IMR-90 (cell line): Measurements from ENCODE around the gene BDH1. TPM values are rescaled to one million over a fixed set of nuclear protein-coding genes. Genes with fewer than 3 reads are reported as not detected.

Experiments
- ATAC-seq: fragments of 200-7000 bp; cut with Tn5 transposase; 2 replicates; pipeline ENCODE4 v1.9.1; 2020; ENCODE audit warnings: low read depth, mild to moderate bottlenecking, moderate library complexity
- BruUV-seq: library from RNA; stranded (reverse); fragments of 400-500 nt; replicated peaks from 2 replicates; lab custom pipeline; 2021; lab: Mats Ljungman, UMichigan
- CTCF ChIA-PET: fragments of 300-600 bp; formaldehyde crosslinking; extraction: SDS; loops from one replicate; lab custom pipeline; 2021; ENCODE audit warnings: antibody characterized with exemption; lab: Yijun Ruan, JAX
- POLR2A ChIA-PET: fragments of 300-600 bp; sonication (Branson Sonifier 250); formaldehyde crosslinking; loops from one replicate; lab custom pipeline; 2022; ENCODE audit warnings: antibody characterized with exemption; ENCODE audit not compliant: unreplicated experiment; lab: Charles Lee
- DNase-seq: peaks from one replicate; pipeline ENCODE4 v3.0.0; 2013
- H2AFZ ChIP-seq: replicated peaks from 2 replicates; pipeline ENCODE3; 2013; ENCODE audit warnings: low read length, mild to moderate bottlenecking; ENCODE audit not compliant: poor library complexity
- H2AK5ac ChIP-seq: 2 replicates; pipeline ENCODE4 v1.6.1; 2013; ENCODE audit warnings: low read depth, low read length, inconsistent platforms
- H2AK9ac ChIP-seq: replicated peaks from 2 replicates; pipeline ENCODE3; 2013; ENCODE audit warnings: mild to moderate bottlenecking, low read depth, low read length, moderate library complexity; ENCODE audit not compliant: poor library complexity
- H2BK120ac ChIP-seq: 2 replicates; pipeline ENCODE4 v1.6.1; 2013; ENCODE audit warnings: low read depth, low read length, inconsistent platforms
- H2BK15ac ChIP-seq: 3 replicates; pipeline ENCODE4 v1.6.1; 2013; ENCODE audit warnings: low read depth, low read length, inconsistent platforms
- H2BK20ac ChIP-seq: 2 replicates; pipeline ENCODE4 v1.6.1; 2013; ENCODE audit warnings: low read depth, mild to moderate bottlenecking, inconsistent platforms, low read length, moderate library complexity
- H2BK5ac ChIP-seq: 2 replicates; pipeline ENCODE4 v1.6.1; 2013; ENCODE audit warnings: mild to moderate bottlenecking, low read depth, low read length, inconsistent platforms; ENCODE audit not compliant: poor library complexity, severe bottlenecking
- H3K14ac ChIP-seq: replicated peaks from 2 replicates; pipeline ENCODE4 v1.6.1; 2013; ENCODE audit warnings: low read depth, low read length, inconsistent platforms
- H3K18ac ChIP-seq: 2 replicates; pipeline ENCODE4 v1.6.1; 2013; ENCODE audit warnings: low read depth, low read length, control low read depth
- H3K23ac ChIP-seq: 2 replicates; pipeline ENCODE4 v1.6.1; 2013; ENCODE audit warnings: low read depth, low read length, inconsistent platforms
- H3K27ac ChIP-seq: 2 replicates; pipeline ENCODE4 v1.5.1; 2013; ENCODE audit warnings: mild to moderate bottlenecking, control low read depth, low read length; ENCODE audit not compliant: insufficient read depth
- H3K27me3 ChIP-seq: 2 replicates; pipeline ENCODE4 v1.6.1; 2013; ENCODE audit warnings: low read length; ENCODE audit not compliant: control insufficient read depth, insufficient read depth
- H3K36me3 ChIP-seq: 2 replicates; pipeline ENCODE4 v1.6.1; 2013; ENCODE audit warnings: low read length, mixed read lengths; ENCODE audit not compliant: control insufficient read depth, insufficient read depth
- H3K4ac ChIP-seq: 2 replicates; pipeline ENCODE4 v1.6.1; 2013; ENCODE audit warnings: low read depth, low read length, inconsistent platforms
- H3K4me1 ChIP-seq: 2 replicates; pipeline ENCODE4 v1.6.1; 2013; ENCODE audit warnings: low read length, mixed read lengths; ENCODE audit not compliant: control insufficient read depth, insufficient read depth
- H3K4me2 ChIP-seq: 2 replicates; pipeline ENCODE4 v1.6.1; 2013; ENCODE audit warnings: low read depth, mild to moderate bottlenecking, control low read depth, low read length, moderate library complexity
- H3K4me3 ChIP-seq: 2 replicates; pipeline ENCODE4 v1.5.1; 2013; ENCODE audit warnings: low read depth, mild to moderate bottlenecking, control low read depth, low read length, moderate library complexity; ENCODE audit not compliant: insufficient read depth
- H3K56ac ChIP-seq: 2 replicates; pipeline ENCODE4 v1.6.1; 2013; ENCODE audit warnings: low read length, inconsistent platforms; ENCODE audit not compliant: insufficient read depth; ENCODE audit errors: extremely low read depth
- H3K79me1 ChIP-seq, 2 experiments: 2 replicates each; pipeline ENCODE4 v1.6.1; 2013; ENCODE audit warnings: low read length in 2 of 2, inconsistent platforms in 1 of 2, low read depth in 1 of 2
- H3K9ac ChIP-seq: 2 replicates; pipeline ENCODE4 v1.6.1; 2013; ENCODE audit warnings: low read depth, low read length, control low read depth
- H3K9me1 ChIP-seq: 2 replicates; pipeline ENCODE4 v1.6.1; 2013; ENCODE audit warnings: low read length, inconsistent platforms; ENCODE audit not compliant: insufficient read depth
- H3K9me3 ChIP-seq: 2 replicates; pipeline ENCODE4 v1.6.1; 2013; ENCODE audit warnings: low read length; ENCODE audit not compliant: control insufficient read depth, insufficient read depth
- H4K20me1 ChIP-seq: 2 replicates; pipeline ENCODE4 v1.6.1; 2013; ENCODE audit warnings: low read length, inconsistent platforms; ENCODE audit not compliant: insufficient read depth
- H4K5ac ChIP-seq: 2 replicates; pipeline ENCODE4 v1.6.1; 2013; ENCODE audit warnings: mild to moderate bottlenecking, low read depth, low read length, control low read depth
- H4K8ac ChIP-seq, 2 experiments: 2 replicates each; pipeline ENCODE4 v1.6.1; 2013; ENCODE audit warnings: low read depth in 2 of 2, low read length in 2 of 2, control low read depth in 1 of 2, inconsistent platforms in 1 of 2
- H4K91ac ChIP-seq: 2 replicates; pipeline ENCODE4 v1.6.1; 2013; ENCODE audit warnings: low read depth, low read length, inconsistent platforms; ENCODE audit not compliant: insufficient read depth
- CEBPB ChIP-seq: IDR thresholded peaks from 2 replicates; pipeline ENCODE4 v1.6.1; 2012; ENCODE audit warnings: low read depth, low read length, improper control_type of control experiment
- CHD1 ChIP-seq: IDR thresholded peaks from 2 replicates; pipeline ENCODE4 v1.6.1; 2012; ENCODE audit warnings: low read depth, low read length, improper control_type of control experiment
- MAFK ChIP-seq: IDR thresholded peaks from 2 replicates; pipeline ENCODE4 v1.6.1; 2012; ENCODE audit warnings: low read depth, low read length, improper control_type of control experiment
- MAZ ChIP-seq: IDR thresholded peaks from 2 replicates; pipeline ENCODE4 v1.6.1; 2012; ENCODE audit warnings: low read depth, mild to moderate bottlenecking, low read length, improper control_type of control experiment, moderate library complexity, borderline replicate concordance
- NFE2L2 ChIP-seq: fragments of 150-350 bp; IDR thresholded peaks from 2 replicates; pipeline ENCODE4 v1.6.1; 2016; ENCODE audit warnings: low read depth, mild to moderate bottlenecking, low read length
- WGBS, 2 experiments: methylation state at CpG; one replicate each; pipeline versions ENCODE4 v1.1.5 to v1.1.7; 2013; ENCODE audit warnings: missing lambda C conversion rate in 2 of 2; ENCODE audit not compliant: insufficient read length in 1 of 2; ENCODE audit errors: extremely low coverage in 2 of 2; 5-methylcytosine and 5-hydroxymethylcytosine counted together
- dilution Hi-C: fragments of 300-500 bp; cut with HindIII; formaldehyde crosslinking; loops from one replicate; pipeline ENCODE4 v1.14.3; 2018; ENCODE audit warnings: low sequenced_read_pairs; ENCODE audit not compliant: unreplicated experiment
- in situ Hi-C: fragments of 300-500 bp; cut with MboI; formaldehyde crosslinking; loops from 3 replicates; pipeline ENCODE4 v1.14.3; 2019; ENCODE audit warnings: low sequenced_read_pairs, inconsistent platforms, mixed read lengths
- intact Hi-C: fragments of 100-400 bp; cut with micrococcal nuclease; formaldehyde crosslinking; loops from 2 replicates; pipeline ENCODE4 v1.10.0; 2022
- polyA plus RNA-seq, 3 experiments: library from polyadenylated mRNA; depleted of rRNA; stranded (reverse); fragments of >200 nt; gene quantifications; 2 replicates each; pipeline ENCODE4 v1.2.3, GENCODE V29; 2012; ENCODE audit warnings: low replicate concordance in 1 of 3
- total RNA-seq: library from RNA; depleted of rRNA; stranded (reverse); fragments of >200 nt; gene quantifications from 2 replicates; pipeline ENCODE4 v1.2.3, GENCODE V29; 2012
- TF ChIP-seq, protein P1 (sequence below): fragments of 150-350 bp; IDR thresholded peaks from 2 replicates; pipeline ENCODE4 v1.6.1; 2016; ENCODE audit warnings: low read depth, mild to moderate bottlenecking, low read length, moderate library complexity, borderline replicate concordance
- TF ChIP-seq, protein P2 (sequence below): conservative IDR thresholded peaks from 2 replicates; pipeline ENCODE4 v1.5.1; 2012; ENCODE audit warnings: mild to moderate bottlenecking, low read depth, low read length, improper control_type of control experiment

BDH1 gene
- total and polyA plus RNA-seq, 2 of the 4 experiments (the other 2 are of a cell fraction) = 2.7 to 4.4 TPM

DNA sequence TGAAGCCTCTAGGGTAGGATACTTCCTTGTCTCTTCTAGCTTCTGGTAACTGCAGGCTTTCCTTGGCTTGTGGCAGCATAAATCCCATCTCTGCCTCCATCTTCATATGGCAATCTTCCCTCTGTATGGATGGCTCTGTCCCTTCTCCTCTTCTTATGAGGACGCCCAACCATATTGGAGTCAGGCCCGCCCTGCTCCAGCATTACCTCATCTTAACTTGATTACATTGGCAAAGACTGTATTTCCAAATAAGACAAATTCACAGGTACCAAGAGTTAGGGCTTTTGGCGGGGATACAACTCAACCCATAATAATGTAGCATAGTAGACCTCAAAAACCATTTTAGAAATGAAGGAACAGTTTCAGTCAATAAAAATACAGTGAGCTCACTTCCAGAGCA lies 75.4 kb downstream of the BDH1 start:
- H3K27me3 ChIP-seq = peaks cover 23% of the 10 kb centered on the region
- H3K18ac ChIP-seq = no peak overlapping the region
- H4K5ac ChIP-seq = no peak overlapping the region
- no peaks in the 10 kb centered on the region for H3K79me1 ChIP-seq
- in situ Hi-C loops = no loop called here
- H3K56ac ChIP-seq = no peak overlapping the region
- H2BK20ac ChIP-seq = no peak overlapping the region
- no peak overlapping the region for H4K8ac ChIP-seq
- H2BK15ac ChIP-seq = no peak overlapping the region
- ChIA-PET POLR2A (no interaction called here), CTCF (interaction anchor here (0.5 kb wide), 1 partner anchor 326 kb away, joined by 4 read pairs; no protein-coding TSS in a partner anchor)
- no peaks in the 10 kb centered on the region for H4K20me1 ChIP-seq
- H4K91ac ChIP-seq = no peak overlapping the region
- DNase-seq (no peak), ATAC-seq (no peak)
- TF ChIP-seq MAZ = no peak
- TF ChIP-seq, protein P1, sequence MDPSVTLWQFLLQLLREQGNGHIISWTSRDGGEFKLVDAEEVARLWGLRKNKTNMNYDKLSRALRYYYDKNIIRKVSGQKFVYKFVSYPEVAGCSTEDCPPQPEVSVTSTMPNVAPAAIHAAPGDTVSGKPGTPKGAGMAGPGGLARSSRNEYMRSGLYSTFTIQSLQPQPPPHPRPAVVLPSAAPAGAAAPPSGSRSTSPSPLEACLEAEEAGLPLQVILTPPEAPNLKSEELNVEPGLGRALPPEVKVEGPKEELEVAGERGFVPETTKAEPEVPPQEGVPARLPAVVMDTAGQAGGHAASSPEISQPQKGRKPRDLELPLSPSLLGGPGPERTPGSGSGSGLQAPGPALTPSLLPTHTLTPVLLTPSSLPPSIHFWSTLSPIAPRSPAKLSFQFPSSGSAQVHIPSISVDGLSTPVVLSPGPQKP = no peak
- TF ChIP-seq MAFK = no peak
- TF ChIP-seq CHD1 = no peak
- TF ChIP-seq CEBPB = no peak
- TF ChIP-seq, protein P2, sequence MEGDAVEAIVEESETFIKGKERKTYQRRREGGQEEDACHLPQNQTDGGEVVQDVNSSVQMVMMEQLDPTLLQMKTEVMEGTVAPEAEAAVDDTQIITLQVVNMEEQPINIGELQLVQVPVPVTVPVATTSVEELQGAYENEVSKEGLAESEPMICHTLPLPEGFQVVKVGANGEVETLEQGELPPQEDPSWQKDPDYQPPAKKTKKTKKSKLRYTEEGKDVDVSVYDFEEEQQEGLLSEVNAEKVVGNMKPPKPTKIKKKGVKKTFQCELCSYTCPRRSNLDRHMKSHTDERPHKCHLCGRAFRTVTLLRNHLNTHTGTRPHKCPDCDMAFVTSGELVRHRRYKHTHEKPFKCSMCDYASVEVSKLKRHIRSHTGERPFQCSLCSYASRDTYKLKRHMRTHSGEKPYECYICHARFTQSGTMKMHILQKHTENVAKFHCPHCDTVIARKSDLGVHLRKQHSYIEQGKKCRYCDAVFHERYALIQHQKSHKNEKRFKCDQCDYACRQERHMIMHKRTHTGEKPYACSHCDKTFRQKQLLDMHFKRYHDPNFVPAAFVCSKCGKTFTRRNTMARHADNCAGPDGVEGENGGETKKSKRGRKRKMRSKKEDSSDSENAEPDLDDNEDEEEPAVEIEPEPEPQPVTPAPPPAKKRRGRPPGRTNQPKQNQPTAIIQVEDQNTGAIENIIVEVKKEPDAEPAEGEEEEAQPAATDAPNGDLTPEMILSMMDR = no peak
- TF ChIP-seq NFE2L2 = no peak
- no peak overlapping the region for H3K27ac ChIP-seq
- H3K4me3 ChIP-seq = no peak overlapping the region
- H3K36me3 ChIP-seq = no peaks in the 10 kb centered on the region
- intact Hi-C loops = no loop called here
- 60% methylated on average over 2 of the region's 3 CpGs; no CpG with 5 or more reads in 1 of the 2 experiments for WGBS, 2 experiments
- no peak overlapping the region for H2BK120ac ChIP-seq
- no peak overlapping the region for H3K14ac ChIP-seq
- no peaks in the 10 kb centered on the region for H3K9me1 ChIP-seq
- no peak overlapping the region for H3K4ac ChIP-seq
- no peak overlapping the region for H2AK9ac ChIP-seq
- no TSS peak for BruUV-seq
- H3K9me3 ChIP-seq = 0 out of 2 replicates have a peak, but pooled peaks cover 3% of the 10 kb centered on the region
- H3K9ac ChIP-seq = no peak overlapping the region
- H3K23ac ChIP-seq = no peak overlapping the region
- H3K4me2 ChIP-seq = no peak overlapping the region
- H2AFZ ChIP-seq = no peak overlapping the region
- H2AK5ac ChIP-seq = no peak overlapping the region
- H2BK5ac ChIP-seq = no peak overlapping the region
- peaks cover 2% of the 10 kb centered on the region; the same call in 1 of the 2 replicates for H3K4me1 ChIP-seq
- dilution Hi-C loops = no loop called here
